Ramos (cell line): Measurements from ENCODE around the gene CACNA1C.

Experiments
- in situ Hi-C: fragments of 300-500 bp; cut with MboI; formaldehyde crosslinking; loops from one replicate; pipeline ENCODE4 v1.14.3; 2022; ENCODE audit warnings: low sequenced_read_pairs; ENCODE audit not compliant: unreplicated experiment

Gene CACNA1C

GRCh38 chr12:2301531-2302461, 249.0 kb downstream of the CACNA1C start:
- in situ Hi-C loops = no loop called here

DNA sequence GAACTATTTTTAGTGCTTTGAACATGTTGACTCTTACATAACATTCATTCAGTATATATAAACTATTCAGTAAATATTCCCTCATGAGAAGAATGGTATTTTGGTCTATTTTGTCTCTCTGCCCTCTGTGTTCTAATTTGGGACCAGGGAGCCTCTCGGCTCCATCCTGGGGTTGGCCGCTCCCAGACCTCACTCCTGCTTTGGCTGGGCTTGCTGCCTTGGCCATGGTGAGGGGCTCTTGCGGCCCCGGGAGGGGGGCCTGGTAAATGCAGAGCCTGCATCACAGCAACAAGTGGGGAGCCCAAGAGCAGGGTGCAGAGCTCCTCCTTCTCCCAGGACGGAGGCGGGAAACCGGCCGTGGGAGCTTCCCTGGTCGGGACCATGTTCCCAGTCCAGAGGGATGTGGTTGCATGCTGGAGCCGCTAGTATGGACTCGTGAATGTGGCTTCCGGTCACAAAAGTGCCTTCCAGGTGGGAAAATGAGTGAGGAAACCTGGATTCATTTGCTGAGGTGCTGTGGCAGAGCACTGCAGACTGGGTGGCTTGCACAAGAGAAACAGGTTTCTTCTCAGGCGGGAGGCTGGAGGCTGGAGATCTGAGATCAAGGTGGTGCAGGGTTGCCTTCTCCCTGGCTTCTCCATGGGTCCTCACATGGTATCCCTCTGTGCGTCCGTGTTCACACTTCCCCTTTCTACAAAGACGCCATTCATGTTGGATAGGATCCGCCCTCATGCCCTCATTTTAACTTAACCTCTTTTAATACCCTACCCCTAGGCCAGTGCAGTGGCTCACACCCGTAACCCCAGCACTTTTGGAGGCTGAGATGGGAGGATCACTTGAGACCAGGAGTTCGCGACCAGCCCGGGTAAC, 250.2 kb downstream of the CACNA1C start:
- in situ Hi-C loops = no loop called here

DNA sequence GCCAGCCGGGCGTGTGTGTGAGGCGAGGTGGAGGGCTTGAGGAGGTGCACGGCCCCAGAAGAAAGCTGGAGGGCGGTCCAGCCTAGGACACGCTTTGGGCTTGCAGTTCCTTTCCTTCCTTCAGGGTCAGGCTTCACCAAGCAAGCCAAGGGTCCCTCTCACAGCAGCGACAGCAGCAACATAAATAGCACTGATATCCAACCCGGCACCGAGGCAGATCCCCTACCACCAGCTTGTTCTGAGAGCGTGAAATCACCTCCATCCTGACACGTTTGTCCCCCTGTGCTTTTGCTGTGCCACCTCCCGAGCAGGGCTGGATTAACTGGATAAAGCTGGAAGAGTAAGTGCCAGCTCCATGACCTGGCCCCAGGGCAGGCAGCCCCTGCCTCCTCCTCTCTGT, 251.4 kb downstream of the CACNA1C start:
- in situ Hi-C loops = no loop called here

- in situ Hi-C loops = no loop called here
Measured at GRCh38 chr12:2306012-2306411, 253.2 kb downstream of the CACNA1C start.

GRCh38 chr12:2306735-2307134, 253.9 kb downstream of the CACNA1C start:
- in situ Hi-C loops = no loop called here

DNA sequence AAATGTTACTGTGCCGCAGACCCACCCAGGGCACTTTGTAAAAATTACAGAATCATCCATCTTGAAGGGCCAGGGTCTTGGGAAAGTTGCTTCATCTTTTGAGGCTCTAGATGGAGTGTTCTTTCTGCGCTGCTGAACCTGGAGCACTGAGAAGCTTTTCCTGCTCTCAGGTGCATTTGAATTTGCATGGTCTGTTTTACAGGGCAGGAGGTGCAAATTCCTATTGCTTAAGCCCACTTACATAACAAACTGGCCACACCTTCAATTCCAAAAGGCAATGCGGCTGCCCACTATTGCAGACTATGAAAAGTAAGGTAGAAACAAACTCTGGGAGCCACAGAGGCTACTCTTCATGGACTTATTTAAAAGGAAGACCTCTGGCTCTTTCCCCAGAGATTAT, 254.8 kb downstream of the CACNA1C start:
- in situ Hi-C loops = no loop called here

DNA sequence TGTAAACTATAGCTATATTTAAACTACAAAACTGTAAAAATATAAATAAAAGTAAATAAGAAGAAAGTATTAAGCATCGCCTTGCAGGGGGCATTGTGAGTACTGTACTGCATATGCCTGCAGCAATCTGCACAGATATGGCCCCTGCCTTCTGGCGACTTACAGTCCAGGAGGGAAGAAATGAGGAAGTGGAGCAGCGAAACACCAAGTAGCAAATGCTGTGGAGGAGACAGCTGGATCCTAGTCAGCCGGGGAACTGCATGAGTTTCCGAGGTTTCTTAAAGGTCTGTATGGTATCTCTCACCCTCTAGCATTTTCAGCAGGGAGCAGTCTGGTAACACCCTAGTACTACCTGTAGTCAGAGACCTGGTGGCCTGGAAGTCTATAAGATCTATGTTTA, 256.9 kb downstream of the CACNA1C start:
- in situ Hi-C loops = no loop called here

- in situ Hi-C loops = no loop called here
Measured at GRCh38 chr12:2311020-2311778, 258.4 kb downstream of the CACNA1C start.

GRCh38 chr12:2312175-2312574, 259.4 kb downstream of the CACNA1C start:
- in situ Hi-C loops = no loop called here

GRCh38 chr12:2312770-2313169, 260.0 kb downstream of the CACNA1C start:
- in situ Hi-C loops = no loop called here

- in situ Hi-C loops = no loop called here
Measured at GRCh38 chr12:2314492-2314891, 261.7 kb downstream of the CACNA1C start.

DNA sequence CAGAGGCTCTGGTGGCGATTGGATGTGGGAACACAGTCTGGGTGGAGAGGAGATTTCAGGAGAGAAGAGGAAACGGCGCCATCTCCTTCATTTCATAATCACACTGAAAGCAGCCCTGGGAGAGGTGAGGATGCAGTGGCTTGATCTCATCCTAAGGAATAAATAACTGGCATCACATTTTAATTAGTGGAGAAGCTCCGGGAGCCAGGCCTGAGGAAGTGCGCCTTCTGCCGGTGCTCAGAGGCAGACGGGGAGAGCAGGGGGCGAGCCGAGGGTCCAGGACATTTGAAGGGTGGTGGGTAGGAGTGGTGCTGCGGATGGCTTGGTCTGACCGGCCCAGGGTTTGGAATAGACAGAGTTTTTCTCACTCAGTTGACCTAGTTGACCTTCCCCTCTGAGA, 265.0 kb downstream of the CACNA1C start:
- in situ Hi-C loops = no loop called here

- in situ Hi-C loops = no loop called here
Measured at GRCh38 chr12:2318286-2318685, 265.5 kb downstream of the CACNA1C start.

- in situ Hi-C loops = no loop called here
Measured at GRCh38 chr12:2319136-2319535, 266.3 kb downstream of the CACNA1C start.

DNA sequence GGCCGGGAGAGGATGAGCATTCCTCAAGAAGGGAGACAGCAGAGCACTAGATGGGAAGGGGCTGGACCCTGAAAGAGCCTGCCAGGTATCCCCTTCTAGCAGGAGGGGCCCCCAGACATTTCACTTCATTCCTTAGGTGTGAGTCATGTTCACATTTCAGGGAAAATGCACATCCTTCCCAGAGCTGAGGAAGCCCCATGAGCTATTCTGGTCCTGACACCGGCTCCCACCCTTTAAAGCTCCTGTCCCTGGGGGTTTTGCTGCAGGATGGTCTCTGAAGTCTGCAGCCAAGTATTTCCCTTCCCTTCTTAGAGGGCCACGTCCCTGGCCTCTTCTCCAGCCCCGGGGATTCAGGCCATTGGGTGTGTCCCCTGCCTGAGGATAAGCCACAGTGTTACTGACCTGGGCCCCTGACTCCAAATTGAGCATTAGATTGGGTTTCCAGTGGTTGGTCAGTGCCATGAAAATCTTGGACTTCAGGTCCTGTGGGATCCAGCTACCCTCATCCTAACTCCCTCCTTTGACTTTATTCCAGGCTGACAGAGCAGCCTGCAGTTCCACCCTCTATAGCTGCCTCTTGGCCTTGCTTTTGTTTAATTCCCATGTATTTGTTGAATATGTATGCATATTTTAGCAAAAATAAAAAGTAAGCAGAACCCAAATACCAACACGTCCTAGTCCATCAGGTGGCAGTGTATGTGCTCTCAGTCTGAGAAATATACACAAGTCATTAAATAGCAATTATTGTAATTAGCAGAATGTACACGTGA, 267.1 kb downstream of the CACNA1C start:
- in situ Hi-C loops = no loop called here

DNA sequence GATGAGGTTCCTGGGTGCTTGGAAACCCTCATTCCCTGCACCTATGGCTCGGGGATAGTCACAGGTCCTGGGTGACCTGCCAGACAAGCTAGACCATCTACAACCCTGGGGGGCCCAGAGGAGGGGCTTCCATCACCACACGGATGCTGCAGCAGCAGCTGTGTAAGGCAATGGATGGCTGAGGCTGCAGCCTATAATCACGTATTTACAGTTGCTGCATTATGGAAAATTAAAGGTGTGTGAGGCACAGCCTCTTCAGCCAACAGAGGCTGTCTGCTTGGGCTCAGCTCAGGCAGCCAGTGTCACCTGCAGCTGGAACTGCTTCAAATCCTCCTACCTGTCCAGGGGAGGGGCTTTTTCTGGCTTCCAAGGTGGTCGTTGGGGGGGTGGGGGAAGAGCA, 268.1 kb downstream of the CACNA1C start:
- in situ Hi-C loops = no loop called here

DNA sequence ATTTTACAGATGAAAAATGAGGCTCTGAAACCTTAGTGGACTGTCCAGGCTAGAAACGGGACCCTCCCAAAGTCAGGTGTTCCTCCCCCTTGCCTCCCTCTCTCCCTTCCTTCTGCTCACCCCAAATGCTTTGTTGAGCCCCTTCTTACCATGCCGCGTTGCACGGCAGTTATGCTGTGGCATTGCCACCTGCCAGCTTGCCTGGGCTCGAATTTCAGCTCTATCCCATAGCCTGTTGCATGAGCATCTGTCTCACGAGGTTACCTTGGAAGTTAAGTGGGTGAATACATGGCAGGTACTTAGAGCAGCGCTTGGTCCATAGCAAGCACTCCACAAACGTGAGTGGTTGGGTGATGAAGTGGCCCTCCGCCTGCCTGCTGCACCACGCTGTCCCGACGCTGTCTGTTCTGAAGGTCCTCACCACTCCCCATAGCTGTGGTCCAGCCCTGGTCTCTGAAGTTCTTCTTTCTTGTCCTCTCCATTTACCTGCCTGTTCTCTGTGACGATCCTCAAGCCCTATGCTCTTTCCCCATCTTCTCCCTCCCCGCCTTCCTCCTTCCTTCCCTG, 269.9 kb downstream of the CACNA1C start:
- in situ Hi-C loops = no loop called here

DNA sequence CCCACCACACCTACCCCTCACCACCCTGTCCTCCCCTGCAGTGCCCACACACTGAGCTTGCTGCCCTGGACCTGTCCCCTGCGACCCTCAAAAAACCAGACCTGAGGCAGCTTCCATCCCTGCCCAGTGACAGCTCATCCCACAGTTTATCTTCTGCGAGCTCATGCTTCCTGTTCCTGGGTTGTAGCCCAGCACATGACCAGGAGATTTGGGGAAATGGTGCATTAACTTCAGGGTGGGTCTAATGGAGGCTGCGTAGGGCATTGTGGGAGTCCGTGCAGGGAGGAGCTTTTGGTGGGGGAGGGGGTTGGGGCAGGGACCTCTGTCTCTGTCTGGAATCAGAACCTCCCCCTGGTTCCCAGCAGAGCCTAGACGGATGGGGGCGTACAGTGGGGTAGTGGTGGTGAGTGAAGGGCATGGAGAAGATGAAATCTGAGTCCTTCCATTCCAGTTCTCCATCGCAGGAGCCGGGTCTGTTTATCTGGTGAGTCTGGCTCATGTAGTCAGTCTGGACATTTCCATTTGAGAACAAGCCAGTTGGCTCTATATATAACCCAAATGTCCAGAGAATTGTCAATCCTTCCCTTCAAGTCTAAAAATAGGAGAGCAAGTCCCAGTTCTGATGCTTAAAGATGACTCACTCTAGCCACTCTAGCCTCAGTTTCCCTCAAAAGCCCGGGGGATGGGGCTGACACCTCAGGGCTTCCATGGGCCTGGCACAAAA, 270.9 kb downstream of the CACNA1C start:
- in situ Hi-C loops = no loop called here

DNA sequence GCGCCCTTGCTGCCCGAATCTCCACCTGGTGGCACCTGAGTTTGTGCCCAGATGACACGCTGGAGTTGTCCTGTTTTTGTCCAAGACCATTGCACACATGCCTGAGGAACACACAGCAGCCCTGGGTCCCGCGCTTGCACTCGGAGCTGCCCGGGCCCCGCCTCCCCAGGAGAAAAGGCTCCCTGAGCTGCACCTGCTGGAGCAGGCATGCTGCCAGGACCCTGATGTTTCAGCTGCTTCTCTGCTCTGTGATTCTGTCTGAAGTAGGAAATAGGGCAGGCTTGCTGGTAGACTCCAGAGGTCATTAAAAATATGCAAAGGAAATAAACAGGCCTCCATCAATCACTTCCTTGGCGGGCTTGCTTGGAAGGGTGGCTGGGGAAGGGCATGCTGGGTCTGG, 271.6 kb downstream of the CACNA1C start:
- in situ Hi-C loops = no loop called here
